GM18499 (cell line): ENCODE measurements around the gene PITPNC1.
"Not testable (repeated sequence)": the region's sequence is repeated elsewhere in the genome, so short reads cannot be mapped to it uniquely, and the experiment has no call there.

ENCODE experiments used
- ATAC-seq: cut with Tn5 transposase; IDR thresholded peaks from one replicate; pipeline ENCODE4 v1.9.1; 2021; ENCODE audit warnings: moderate number of reproducible peaks; ENCODE audit not compliant: insufficient read depth, unreplicated experiment

PITPNC1 gene

GRCh38 chr17:67392111-67392510 lies 15.0 kb downstream of the PITPNC1 start:
- ATAC-seq = no peak

GRCh38 chr17:67393809-67394397 lies 16.8 kb downstream of the PITPNC1 start:
- no peak for ATAC-seq

GRCh38 chr17:67399676-67400075 lies 22.6 kb downstream of the PITPNC1 start:
- no peak for ATAC-seq

GRCh38 chr17:67400193-67400592 lies 23.1 kb downstream of the PITPNC1 start:
- no peak for ATAC-seq

GRCh38 chr17:67401106-67401505 lies 24.0 kb downstream of the PITPNC1 start:
- no peak for ATAC-seq

DNA sequence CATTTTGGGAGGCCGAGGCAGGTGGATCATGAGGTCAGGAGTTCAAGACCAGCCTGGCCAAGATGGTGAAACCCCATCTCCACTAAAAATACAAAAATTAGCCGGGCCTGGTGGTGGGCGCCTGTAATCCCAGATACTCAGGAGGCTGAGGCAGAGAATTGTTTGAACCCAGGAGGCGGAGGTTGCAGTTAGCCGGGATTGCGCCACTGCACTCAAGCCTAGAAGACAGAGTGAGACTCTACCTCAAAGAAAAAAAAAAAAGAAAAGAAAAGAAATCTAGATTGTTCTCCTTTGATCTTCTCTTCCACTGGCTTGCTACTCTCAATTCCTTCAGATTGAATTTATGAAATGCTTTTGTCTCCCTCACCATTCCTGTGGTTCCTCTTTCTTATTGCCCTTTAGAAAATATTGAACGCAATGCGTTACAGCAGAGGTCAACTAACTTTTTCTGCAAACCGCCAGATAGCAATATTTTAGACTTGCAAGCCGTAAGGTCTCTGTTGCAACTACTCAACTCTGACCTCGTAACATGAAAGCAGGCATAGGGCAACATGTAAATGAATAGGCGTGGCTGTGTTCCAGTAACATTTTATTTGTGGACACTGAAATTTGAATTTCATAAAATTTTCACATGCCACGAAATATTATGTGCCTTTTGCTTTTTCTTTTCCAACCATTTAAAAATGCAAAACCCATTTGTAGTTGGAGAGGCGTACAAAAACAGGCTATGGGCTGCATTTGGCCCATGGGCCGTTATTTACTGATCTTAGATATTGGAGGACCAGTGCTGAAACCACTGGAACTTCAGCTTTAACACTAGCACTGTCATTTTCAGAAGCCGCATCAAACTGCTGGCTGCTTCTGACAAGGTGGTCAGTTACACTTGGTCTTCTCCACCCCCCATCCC lies 24.8 kb downstream of the PITPNC1 start:
- ATAC-seq = no peak

DNA sequence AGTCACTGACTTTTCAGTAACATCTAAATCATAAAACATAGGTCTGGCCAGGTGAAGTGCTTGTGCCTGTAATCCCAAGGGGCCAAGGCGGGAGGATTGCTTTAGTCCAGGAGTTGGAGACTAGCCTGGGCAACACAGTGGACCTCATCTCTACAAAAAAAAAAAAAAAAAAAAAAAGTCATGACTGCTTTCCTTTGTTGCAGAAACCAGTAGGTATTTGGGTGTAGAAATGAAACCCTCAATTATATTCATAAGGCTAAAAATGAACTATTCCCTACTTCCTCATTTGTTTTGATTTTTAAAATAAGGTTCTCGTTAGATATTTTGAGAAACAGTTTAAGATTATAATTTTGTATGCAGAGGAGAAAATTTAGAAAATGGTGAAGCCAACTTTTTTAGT lies 26.0 kb downstream of the PITPNC1 start:
- no peak for ATAC-seq

GRCh38 chr17:67403483-67403882 lies 26.4 kb downstream of the PITPNC1 start:
- ATAC-seq = no peak

DNA sequence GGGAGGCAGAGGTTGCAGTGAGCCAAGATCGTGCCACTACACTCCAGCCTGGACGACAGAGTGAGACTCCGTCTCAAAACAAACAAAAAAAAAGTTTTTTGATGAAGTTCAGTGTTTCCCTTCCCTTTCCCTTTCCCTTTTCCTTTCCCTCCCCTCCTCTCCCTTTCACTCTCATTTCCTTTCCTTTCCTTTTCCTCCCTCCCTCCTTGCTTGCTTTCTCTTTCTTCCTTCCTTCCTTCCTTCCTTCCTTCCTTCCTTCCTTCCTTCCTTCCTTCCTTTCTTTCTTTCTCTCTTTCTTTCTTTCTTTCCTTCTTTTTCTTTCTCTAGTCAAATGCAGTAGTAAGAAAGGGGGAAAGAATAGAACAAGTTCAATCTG lies 31.4 kb downstream of the PITPNC1 start:
- ATAC-seq = not testable (repeated sequence)

GRCh38 chr17:67411397-67411796 lies 34.3 kb downstream of the PITPNC1 start:
- no peak for ATAC-seq

DNA sequence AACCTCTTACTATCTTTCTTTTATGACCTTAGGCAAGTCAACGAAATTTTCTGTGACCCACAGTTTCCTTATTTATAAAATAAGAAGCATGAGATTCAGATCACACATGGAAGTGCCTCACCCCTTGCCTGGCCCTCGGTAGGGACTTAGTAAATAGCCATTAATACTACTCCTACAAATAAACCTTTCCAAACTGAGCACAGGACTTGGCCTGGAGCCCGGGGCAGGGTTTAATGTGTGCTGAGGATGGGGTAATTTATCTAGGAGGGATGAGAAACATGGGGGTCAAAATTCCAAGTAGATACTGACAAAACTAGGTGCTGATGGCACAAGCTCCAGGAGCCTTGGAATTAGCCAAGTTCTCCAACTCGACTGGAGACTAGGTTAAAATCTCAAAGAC lies 35.0 kb downstream of the PITPNC1 start:
- no peak for ATAC-seq

DNA sequence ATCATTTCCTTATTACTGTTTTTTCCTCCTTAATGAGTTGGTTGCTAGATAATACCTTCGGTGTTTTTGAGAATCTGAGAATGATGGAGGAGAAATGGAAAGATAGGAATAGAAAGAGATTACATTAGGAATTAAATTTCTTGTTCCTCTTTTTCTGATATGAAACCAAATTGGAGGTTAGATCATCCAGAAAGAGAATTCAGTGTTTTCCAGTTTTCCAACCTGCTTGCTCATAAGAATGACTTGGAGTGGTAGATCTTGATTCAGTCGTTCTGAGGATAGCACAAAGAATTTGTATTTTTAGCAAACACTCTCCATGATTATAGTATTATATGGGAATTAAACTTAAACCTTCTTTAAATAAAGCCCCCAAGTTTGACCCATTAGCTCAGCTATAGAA lies 35.9 kb downstream of the PITPNC1 start:
- no peak for ATAC-seq

DNA sequence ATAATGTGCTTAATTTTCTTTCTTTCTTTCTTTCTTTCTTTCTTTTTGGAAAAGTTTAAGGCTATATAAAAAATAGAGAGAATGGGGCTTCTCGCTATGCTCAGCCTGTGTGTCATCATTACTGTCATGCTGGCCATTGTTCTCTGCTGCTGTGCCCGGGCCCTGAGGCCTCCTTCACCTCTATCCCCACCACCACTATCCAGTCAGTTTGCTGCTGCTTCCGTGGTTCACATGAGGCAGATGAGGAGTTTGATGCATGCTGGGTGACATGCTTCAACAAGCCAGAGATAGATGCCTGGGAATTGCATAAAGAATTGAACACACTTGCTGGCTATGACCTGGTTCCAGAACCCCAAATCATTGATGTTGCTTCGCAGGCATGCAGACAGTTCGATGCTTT lies 36.3 kb downstream of the PITPNC1 start:
- no peak for ATAC-seq

GRCh38 chr17:67414130-67414529 lies 37.0 kb downstream of the PITPNC1 start:
- no peak for ATAC-seq

- no peak for ATAC-seq
Measured at GRCh38 chr17:67414559-67414958, 37.5 kb downstream of the PITPNC1 start.

DNA sequence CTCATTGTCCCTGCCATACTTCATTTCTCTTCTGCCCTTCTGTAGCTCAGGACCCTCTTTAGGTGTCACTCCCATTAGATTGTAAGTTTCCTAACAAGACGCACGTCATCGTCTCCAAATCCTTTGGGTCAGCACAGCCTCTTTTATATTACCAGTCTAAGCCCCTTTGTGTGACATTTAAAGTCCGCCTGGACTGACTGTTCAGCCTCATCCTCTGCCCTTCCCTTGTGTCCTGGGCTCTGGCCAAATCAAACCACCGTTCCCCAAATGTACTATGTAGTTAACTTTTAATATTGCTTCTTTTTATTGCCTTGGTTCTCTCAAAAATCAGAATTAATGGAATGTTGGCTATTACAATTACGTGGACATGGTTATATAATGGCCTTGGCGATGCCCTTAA lies 38.2 kb downstream of the PITPNC1 start:
- no peak for ATAC-seq

DNA sequence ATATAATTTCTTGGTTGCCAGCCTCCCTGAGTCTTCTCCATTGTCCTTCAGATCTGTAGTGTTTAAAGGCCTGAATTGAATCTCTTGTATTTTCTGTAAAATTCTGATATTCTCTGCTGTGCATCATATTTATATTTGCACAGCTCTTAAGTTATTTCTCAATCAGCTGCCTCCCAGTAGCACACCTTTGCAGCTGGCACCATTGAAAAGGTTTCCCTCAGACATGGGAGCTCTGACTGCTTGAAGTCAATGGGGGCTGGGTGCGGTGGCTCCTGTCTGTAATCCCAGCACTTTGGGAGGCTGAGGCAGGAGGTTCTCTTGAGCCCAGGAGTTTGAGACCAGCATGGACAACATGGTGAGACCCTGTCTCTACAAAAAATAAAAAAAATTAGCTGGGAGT lies 40.4 kb downstream of the PITPNC1 start:
- ATAC-seq = no peak

- no peak for ATAC-seq
Measured at GRCh38 chr17:67420994-67421393, 43.9 kb downstream of the PITPNC1 start.

- ATAC-seq = no peak
Measured at GRCh38 chr17:67421869-67422273, 44.8 kb downstream of the PITPNC1 start.

DNA sequence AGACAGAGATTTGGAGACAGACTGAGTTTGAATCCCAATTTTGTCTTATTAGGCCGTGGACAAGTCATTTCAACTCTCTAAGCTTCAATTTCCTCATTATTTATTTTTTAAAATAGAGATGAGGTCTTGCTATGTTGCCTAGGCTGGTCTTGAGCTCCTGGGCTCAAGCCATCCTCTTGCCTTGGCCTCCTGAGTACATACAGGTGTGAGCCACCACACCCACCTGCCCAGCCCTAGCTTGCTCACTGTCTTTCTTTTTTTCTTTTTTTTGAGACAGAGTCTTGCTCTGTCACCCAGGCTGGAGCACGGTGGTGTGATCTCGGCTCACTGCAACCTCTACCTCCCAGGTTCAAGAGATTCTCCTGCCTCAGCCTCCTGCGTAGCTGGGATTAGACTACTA lies 45.2 kb downstream of the PITPNC1 start:
- not testable (repeated sequence) for ATAC-seq

- ATAC-seq = no peak
Measured at GRCh38 chr17:67422897-67423296, 45.8 kb downstream of the PITPNC1 start.
